DND-41 (cell line): Measurements from ENCODE around the gene KIF18B.

Experiments used
- ATAC-seq: fragments of 200-7000 bp; cut with Tn5 transposase; 3 replicates; pipeline ENCODE4 v1.9.1; 2021; ENCODE audit warnings: low read depth; ENCODE audit not compliant: insufficient read depth
- DNase-seq: peaks from one replicate; pipeline ENCODE4 v3.0.0-alpha.2; 2020
- H2AFZ ChIP-seq: 2 replicates; pipeline ENCODE4 v1.6.0; 2012; ENCODE audit warnings: low read depth, low read length
- H3K27ac ChIP-seq: 2 replicates; pipeline ENCODE4 v1.5.1; 2012; ENCODE audit warnings: low read length, inconsistent platforms
- H3K27me3 ChIP-seq: fragments of 200-600 bp; sonication (generic); 2 replicates; pipeline ENCODE4 v1.6.0; 2012; ENCODE audit warnings: low read length, mild to moderate bottlenecking, inconsistent platforms; ENCODE audit not compliant: insufficient read depth, poor library complexity
- H3K36me3 ChIP-seq: 2 replicates; pipeline ENCODE4 v1.5.1; 2012; ENCODE audit warnings: low read length, inconsistent platforms; ENCODE audit not compliant: insufficient read depth
- H3K4me1 ChIP-seq: 2 replicates; pipeline ENCODE4 v1.5.1; 2012; ENCODE audit warnings: mild to moderate bottlenecking, low read length; ENCODE audit not compliant: insufficient read depth
- H3K4me2 ChIP-seq: 2 replicates; pipeline ENCODE4 v1.6.0; 2012; ENCODE audit warnings: mild to moderate bottlenecking, moderate library complexity, low read length, inconsistent platforms; ENCODE audit not compliant: insufficient read depth
- H3K4me3 ChIP-seq, 2 experiments: fragments of 200-600 bp in 1 of 2; shearing (Covaris generic) in 1 of 2; 2 replicates each; pipeline ENCODE4 v1.5.1; 2012 to 2016; ENCODE audit warnings: inconsistent platforms in 2 of 2, low read length in 2 of 2, mild to moderate bottlenecking in 2 of 2, low read depth in 1 of 2, moderate library complexity in 1 of 2
- H3K79me2 ChIP-seq: 2 replicates; pipeline ENCODE4 v1.6.0; 2012; ENCODE audit warnings: low read length, inconsistent platforms; ENCODE audit not compliant: insufficient read depth
- H3K9ac ChIP-seq: 2 replicates; pipeline ENCODE4 v1.6.0; 2012; ENCODE audit warnings: low read depth, mild to moderate bottlenecking, inconsistent platforms, low read length, moderate library complexity
- H3K9me3 ChIP-seq: 2 replicates; pipeline ENCODE4 v1.5.1; 2012; ENCODE audit warnings: low read length, moderate library complexity, mild to moderate bottlenecking, inconsistent platforms; ENCODE audit not compliant: insufficient read depth, severe bottlenecking
- H4K20me1 ChIP-seq: 2 replicates; pipeline ENCODE4 v1.6.0; 2012; ENCODE audit warnings: low read length; ENCODE audit not compliant: insufficient read depth
- EZH2 ChIP-seq: IDR thresholded peaks from 3 replicates; pipeline ENCODE4 v1.6.1; 2012; ENCODE audit warnings: borderline replicate concordance, low read depth, mild to moderate bottlenecking, moderate library complexity, low read length, inconsistent platforms; ENCODE audit not compliant: severe bottlenecking
- TF ChIP-seq, protein P1 (sequence below): IDR thresholded peaks from 2 replicates; pipeline ENCODE4 v1.5.1; 2012; ENCODE audit warnings: borderline replicate concordance, low read length, moderate library complexity, mild to moderate bottlenecking; ENCODE audit not compliant: poor library complexity, severe bottlenecking; ENCODE audit errors: extremely low read depth

The KIF18B gene

DNA sequence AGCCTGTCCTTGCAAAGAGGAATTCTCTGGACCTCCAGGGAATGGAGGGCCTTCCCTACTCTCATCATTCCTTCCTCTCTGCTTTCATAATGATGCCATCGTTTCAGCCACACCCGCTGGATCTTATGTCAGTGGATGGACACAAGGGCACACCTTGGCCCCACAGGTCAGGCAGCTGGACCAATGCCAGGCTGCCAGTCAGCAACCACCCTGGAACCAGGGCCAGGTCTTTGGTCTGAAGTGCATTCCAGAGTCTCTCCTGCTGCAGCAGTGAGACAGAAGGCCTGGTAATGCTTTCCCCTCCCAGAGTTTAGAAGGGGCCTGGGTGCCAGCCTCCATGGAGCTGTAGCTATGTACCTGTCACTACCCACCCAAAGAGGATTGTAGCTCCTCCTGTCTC is 13.1 kb upstream of the KIF18B start:
- TF ChIP-seq, protein P1, sequence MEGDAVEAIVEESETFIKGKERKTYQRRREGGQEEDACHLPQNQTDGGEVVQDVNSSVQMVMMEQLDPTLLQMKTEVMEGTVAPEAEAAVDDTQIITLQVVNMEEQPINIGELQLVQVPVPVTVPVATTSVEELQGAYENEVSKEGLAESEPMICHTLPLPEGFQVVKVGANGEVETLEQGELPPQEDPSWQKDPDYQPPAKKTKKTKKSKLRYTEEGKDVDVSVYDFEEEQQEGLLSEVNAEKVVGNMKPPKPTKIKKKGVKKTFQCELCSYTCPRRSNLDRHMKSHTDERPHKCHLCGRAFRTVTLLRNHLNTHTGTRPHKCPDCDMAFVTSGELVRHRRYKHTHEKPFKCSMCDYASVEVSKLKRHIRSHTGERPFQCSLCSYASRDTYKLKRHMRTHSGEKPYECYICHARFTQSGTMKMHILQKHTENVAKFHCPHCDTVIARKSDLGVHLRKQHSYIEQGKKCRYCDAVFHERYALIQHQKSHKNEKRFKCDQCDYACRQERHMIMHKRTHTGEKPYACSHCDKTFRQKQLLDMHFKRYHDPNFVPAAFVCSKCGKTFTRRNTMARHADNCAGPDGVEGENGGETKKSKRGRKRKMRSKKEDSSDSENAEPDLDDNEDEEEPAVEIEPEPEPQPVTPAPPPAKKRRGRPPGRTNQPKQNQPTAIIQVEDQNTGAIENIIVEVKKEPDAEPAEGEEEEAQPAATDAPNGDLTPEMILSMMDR, result no peak
- TF ChIP-seq EZH2, result no peak
- Histone ChIP-seq H3K4me1 (no peaks in the 10 kb centered on the region), H3K9ac (no peak overlapping the region), H3K27ac (no peak overlapping the region), H3K27me3 (no peaks in the 10 kb centered on the region), H3K36me3 (no peaks in the 10 kb centered on the region), H3K79me2 (no peaks in the 10 kb centered on the region), H4K20me1 (no peaks in the 10 kb centered on the region; the same call in 1 of the 2 replicates), H3K4me2 (no peak overlapping the region), H2AFZ (no peak overlapping the region), H3K4me3 (no peak overlapping the region), H3K9me3 (no peaks in the 10 kb centered on the region)
- no peak for ATAC-seq
- no peak for DNase-seq

DNA sequence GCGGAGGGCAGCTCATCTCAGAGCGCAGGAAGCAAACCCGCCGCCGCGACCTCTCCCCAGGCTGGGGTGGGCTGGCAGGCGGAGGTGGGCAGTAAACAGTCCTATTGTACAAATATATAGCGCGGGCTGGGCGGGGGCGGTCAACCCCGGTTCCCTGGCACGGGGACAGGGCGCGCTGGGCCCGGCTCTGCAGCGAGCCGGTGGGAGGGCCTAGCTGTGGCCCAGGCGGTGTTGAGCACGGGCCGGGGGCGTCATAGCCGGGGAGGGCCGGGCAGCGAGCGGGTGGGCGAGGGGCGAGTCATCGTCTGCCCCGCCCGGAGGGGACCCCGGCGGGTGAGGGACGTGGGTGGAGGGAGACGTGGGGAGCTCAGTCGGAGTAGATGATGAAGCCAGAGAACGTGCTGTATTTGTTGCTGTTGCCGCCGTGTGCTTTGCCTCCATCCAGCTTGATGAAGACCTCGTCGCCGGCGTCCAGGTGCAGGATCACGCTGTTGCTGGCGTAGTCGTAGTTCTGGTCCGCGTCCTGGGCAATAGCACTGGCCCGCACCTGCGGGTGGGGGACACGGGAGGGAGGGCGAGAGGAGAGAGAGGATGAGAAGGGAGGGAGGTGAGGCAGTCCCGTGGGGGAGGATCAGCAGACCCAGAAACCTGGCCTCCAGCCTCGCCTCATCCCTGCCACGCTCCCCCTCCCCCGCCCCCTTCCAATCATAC is 12.4 kb upstream of the KIF18B start:
- no peaks in the 10 kb centered on the region for H3K4me1 ChIP-seq
- H3K79me2 ChIP-seq, result no peaks in the 10 kb centered on the region
- no peaks in the 10 kb centered on the region for H3K9me3 ChIP-seq
- no peak overlapping the region for H3K9ac ChIP-seq
- no peaks in the 10 kb centered on the region for H3K27me3 ChIP-seq
- no peak overlapping the region for H3K4me2 ChIP-seq
- no peak overlapping the region for H2AFZ ChIP-seq
- no peak for ATAC-seq
- H3K36me3 ChIP-seq, result no peaks in the 10 kb centered on the region
- no peaks in the 10 kb centered on the region; the same call in 1 of the 2 replicates for H4K20me1 ChIP-seq
- no peak overlapping the region for H3K4me3 ChIP-seq
- TF ChIP-seq EZH2, result no peak
- TF ChIP-seq, protein P1, result no peak
- DNase-seq, result no peak
- H3K27ac ChIP-seq, result no peak overlapping the region

- H3K4me3 ChIP-seq, result no peak overlapping the region
- no peaks in the 10 kb centered on the region for H3K9me3 ChIP-seq
- TF ChIP-seq, protein P1, result no peak
- TF ChIP-seq EZH2, result no peak
- no peak; the same call in 2 of the 3 replicates for ATAC-seq
- no peak overlapping the region for H3K4me2 ChIP-seq
- no peak overlapping the region for H3K9ac ChIP-seq
- H3K27ac ChIP-seq, result no peak overlapping the region
- no peak overlapping the region for H2AFZ ChIP-seq
- H3K27me3 ChIP-seq, result no peaks in the 10 kb centered on the region
- H3K4me1 ChIP-seq, result no peaks in the 10 kb centered on the region
- no peak for DNase-seq
- no peaks in the 10 kb centered on the region for H3K79me2 ChIP-seq
- no peaks in the 10 kb centered on the region for H4K20me1 ChIP-seq
- no peaks in the 10 kb centered on the region for H3K36me3 ChIP-seq
These were observed 9.7 kb upstream of the KIF18B start for GRCh38 chr17:44956998-44957981.
